ENCODE measurements around the gene SASH1.

Gene SASH1

DNA sequence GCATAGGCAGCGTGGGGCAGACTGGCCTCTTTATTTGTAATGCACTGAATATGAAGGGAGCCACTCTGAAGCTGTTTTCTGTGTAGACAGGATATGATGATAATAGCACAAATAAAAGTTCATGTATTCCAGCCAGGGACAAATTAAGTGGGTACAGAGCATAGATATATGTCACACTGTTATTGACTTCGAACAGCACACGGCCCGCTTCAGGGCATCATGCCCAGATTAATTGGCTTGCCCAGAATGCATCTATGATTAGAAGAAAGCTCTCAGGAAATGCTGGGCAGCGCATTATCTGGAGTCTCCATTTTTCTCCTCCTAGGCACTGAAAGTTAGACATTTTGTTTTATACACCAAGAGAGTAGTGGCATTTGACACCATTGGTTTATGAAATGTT is 26.3 kb upstream of the SASH1 start:
- no peak overlapping the region for H3K4me3 ChIP-seq (ENCODE audit: low read depth, low read length)
- TF ChIP-seq CTCF (IDR thresholded peaks at IDR 0.05; ENCODE audit: low read depth, low read length, missing control alignments): no peak
- no peak for DNase-seq (ENCODE audit: low read depth)

GRCh38 chr6:148317051-148317450 is 25.6 kb upstream of the SASH1 start:
- no peak for DNase-seq (ENCODE audit: low read depth)
- no peak overlapping the region for H3K4me3 ChIP-seq (ENCODE audit: low read depth, low read length)
- no peak for TF ChIP-seq CTCF (IDR thresholded peaks at IDR 0.05; ENCODE audit: low read depth, low read length, missing control alignments)

DNA sequence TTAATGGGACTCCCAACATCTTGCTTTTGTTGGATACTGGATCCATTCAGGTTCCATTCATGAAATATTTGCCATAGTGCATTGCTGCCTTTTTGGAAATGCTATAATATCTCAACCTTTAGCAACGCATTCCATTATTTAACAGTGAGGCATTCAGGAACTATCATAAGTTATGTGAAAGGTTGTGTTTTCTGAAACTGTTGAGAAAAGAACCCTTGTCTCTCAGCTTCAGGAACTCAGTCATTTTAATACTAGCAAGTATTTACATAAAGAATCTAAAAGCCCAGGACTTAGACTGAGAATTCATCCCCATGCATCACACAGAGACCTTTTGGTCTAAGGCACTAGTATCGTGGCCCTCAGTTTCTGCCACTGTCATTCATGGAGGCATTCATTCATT is 24.9 kb upstream of the SASH1 start:
- no peak for TF ChIP-seq CTCF (IDR thresholded peaks at IDR 0.05; ENCODE audit: low read depth, low read length, missing control alignments)
- no peak overlapping the region for H3K4me3 ChIP-seq (ENCODE audit: low read depth, low read length)
- no peak for DNase-seq (ENCODE audit: low read depth)

GRCh38 chr6:148322704-148323103 is 19.9 kb upstream of the SASH1 start:
- DNase-seq (ENCODE audit: low read depth): no peak
- TF ChIP-seq CTCF (IDR thresholded peaks at IDR 0.05; ENCODE audit: low read depth, low read length, missing control alignments): no peak
- H3K4me3 ChIP-seq (ENCODE audit: low read depth, low read length): no peak overlapping the region

GRCh38 chr6:148323344-148323743 is 19.3 kb upstream of the SASH1 start:
- TF ChIP-seq CTCF (IDR thresholded peaks at IDR 0.05; ENCODE audit: low read depth, low read length, missing control alignments): no peak
- no peak for DNase-seq (ENCODE audit: low read depth)
- H3K4me3 ChIP-seq (ENCODE audit: low read depth, low read length): no peak overlapping the region

DNA sequence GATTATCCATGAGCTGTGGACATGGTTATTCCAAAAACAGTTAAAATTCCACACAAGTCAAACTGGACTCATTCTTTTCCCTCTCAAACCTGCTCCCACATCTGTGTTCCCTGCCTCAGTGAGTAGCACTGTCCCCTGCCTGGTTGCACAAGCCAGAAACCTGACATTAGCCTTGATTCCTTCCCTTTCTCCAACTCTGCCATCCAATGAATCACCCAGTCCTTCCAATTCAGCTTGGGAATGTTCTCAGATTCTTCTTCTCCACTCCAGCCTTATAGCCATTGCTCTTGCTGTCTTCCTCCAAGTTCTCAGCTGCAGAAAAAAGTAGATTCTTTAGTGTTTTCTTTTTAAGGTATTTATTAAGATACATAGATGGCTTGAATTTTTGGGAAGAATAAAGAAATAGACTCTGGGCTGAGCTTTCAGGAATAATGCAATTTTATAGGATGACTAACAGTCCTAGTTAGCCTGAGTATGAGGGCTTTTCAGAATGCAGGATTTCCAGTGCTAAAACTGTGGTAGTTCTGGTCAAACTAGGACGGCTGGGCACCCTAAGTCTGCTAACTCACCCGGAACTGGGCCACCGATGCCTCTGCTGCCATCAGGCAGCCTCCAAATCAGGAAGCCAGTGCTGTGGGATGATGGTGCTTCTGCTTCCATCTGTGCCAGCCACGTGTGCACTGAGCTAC is 18.2 kb upstream of the SASH1 start:
- no peak for DNase-seq (ENCODE audit: low read depth)
- no peak for TF ChIP-seq CTCF (IDR thresholded peaks at IDR 0.05; ENCODE audit: low read depth, low read length, missing control alignments)
- no peak overlapping the region for H3K4me3 ChIP-seq (ENCODE audit: low read depth, low read length)
